Adrenal gland (tissue), 5 donors: Measurements from ENCODE around the gene TOGARAM1.

Experiments used
- POLR2A ChIP-seq, 2 donors: fragments of 450-650 bp; IDR thresholded peaks; one replicate each; pipeline ENCODE4 v1.6.1; 2017; ENCODE audit warnings: antibody characterized with exemption in 2 of 2, mild to moderate bottlenecking in 2 of 2, moderate library complexity in 1 of 2
- TF ChIP-seq, protein P1 (sequence below), 6 experiments: fragments of 450-650 bp in 4 of 6; fragments of 200-600 bp in 2 of 6; sonication (generic) in 1 of 6; IDR thresholded peaks; 1 replicate in 5 of 6; 2 replicates in 1 of 6; pipeline versions ENCODE4 v1.5.1 to v1.8.0; 2016 to 2021; ENCODE audit warnings: antibody characterized with exemption in 6 of 6, mild to moderate bottlenecking in 2 of 6, moderate library complexity in 1 of 6
- donor health status: DM: no; HTN: no; CAD: no.

DNA sequence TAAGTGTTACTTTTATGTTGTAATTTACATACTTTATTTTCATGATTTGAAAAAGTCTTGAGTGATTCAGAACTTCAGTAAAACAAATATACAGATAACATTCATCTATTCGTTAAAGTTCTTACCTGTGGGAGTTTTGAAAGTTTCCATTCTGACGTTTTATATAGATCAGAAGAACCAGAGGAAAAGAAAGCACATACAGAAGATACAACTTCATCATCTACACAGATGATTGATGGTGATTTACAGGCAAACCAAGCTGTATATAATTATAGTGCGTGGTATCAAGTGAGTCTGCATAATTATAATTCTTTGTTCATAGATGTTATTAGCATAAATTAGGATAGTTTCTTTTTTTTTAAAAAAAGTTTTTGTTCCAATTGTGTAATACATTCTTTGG lies 152.3 kb downstream of the TOGARAM1 start:
- TF ChIP-seq, protein P1, sequence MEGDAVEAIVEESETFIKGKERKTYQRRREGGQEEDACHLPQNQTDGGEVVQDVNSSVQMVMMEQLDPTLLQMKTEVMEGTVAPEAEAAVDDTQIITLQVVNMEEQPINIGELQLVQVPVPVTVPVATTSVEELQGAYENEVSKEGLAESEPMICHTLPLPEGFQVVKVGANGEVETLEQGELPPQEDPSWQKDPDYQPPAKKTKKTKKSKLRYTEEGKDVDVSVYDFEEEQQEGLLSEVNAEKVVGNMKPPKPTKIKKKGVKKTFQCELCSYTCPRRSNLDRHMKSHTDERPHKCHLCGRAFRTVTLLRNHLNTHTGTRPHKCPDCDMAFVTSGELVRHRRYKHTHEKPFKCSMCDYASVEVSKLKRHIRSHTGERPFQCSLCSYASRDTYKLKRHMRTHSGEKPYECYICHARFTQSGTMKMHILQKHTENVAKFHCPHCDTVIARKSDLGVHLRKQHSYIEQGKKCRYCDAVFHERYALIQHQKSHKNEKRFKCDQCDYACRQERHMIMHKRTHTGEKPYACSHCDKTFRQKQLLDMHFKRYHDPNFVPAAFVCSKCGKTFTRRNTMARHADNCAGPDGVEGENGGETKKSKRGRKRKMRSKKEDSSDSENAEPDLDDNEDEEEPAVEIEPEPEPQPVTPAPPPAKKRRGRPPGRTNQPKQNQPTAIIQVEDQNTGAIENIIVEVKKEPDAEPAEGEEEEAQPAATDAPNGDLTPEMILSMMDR (IDR thresholded peaks at IDR 0.05), result no peak
- TF ChIP-seq POLR2A (IDR thresholded peaks at IDR 0.05), result no peak
